ENCODE results near the gene CLCF1. TPM values are rescaled to one million over a fixed set of nuclear protein-coding genes. Genes with fewer than 3 reads are reported as not detected.

CLCF1 gene
- total RNA-seq, 1 donor from 2014 or later: 32.6 TPM

DNA sequence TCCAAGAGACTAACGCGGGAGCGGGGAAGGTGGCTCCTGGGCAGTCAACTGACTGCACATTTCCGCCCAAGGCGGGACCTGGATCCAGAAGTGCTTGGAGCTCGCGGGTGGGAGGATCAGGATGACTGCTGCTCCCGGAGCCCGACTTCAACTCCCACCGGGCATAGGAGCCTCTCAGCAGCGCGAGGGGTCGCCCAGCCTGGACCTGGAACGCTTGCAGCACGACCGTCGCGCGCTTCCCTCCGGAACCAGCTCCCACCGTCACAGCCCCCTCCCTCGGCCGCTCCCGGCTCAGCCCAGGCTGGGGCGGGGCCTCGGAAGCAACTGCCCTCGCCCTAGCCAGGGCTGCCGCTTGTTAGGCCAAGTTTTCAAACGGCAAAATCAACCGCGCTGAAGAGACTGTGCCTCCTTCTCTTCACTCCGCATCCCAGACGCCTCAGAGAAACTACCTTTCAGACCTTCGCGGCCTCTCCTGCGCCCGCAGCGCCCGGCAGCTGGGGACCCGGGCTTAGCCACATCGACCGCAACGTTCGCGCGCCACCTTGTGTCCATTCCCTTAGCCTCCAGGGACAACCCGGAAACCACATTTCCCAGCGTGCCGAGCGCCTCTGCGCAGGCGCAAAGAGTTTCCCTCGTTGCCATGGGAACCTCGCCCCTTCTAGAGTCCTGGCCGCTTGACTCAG is 56.1 kb downstream of the CLCF1 start:
- no peaks in the 10 kb centered on the region for H3K9me3 ChIP-seq
- TF ChIP-seq CTCF (IDR thresholded peaks at IDR 0.05): peak; percentile 94 to 100 (median 97)
- H3K27ac ChIP-seq: peak overlapping the region; percentile 80 to 86
- DNase-seq (ENCODE audit: low spot score in 2 of 2): peak; percentile 83 to 98
- no peaks in the 10 kb centered on the region for H3K27me3 ChIP-seq
- H3K4me1 ChIP-seq: peaks cover 0 to 12% of the 10 kb centered on the region in 2 donors
- intact Hi-C loops (cut with DNase I): loop anchor here (1.0 kb wide), 4 partner anchors 28 to 234 kb away; partner anchors contain the start of genes ANKRD13D and GRK2
- H3K36me3 ChIP-seq: no peaks in the 10 kb centered on the region
- peak overlapping the region; percentile 66 to 83 for H3K4me3 ChIP-seq

DNA sequence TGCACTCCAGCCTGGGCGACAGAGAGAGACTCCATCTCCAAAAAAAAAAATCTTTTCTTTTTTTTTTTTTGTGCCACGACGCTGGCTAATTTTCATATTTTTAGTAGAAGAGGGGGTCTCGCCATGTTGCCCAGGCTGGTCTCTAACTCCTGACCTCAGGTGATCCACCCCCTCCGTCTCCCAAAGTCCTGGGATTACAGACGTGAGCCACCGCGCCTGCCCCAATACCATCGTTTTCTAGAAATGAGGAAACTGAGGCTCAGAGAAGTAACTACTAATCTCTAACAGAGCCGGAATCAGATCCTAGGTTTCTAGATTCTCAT is 56.6 kb downstream of the CLCF1 start:
- peaks cover 0 to under 1% of the 10 kb centered on the region in 2 donors for H3K36me3 ChIP-seq
- H3K9me3 ChIP-seq: no peaks in the 10 kb centered on the region
- TF ChIP-seq CTCF (IDR thresholded peaks at IDR 0.05): no peak
- DNase-seq (ENCODE audit: low spot score in 2 of 2): no peak
- no peaks in the 10 kb centered on the region for H3K27me3 ChIP-seq
- peak overlapping the region; percentile 80 to 86 for H3K27ac ChIP-seq
- intact Hi-C loops (cut with DNase I): loop anchor here (1.0 kb wide), 4 partner anchors 28 to 234 kb away; partner anchors contain the start of genes ANKRD13D and GRK2
- H3K4me3 ChIP-seq: peak overlapping the region; percentile 66 to 83
- peaks cover 0 to 12% of the 10 kb centered on the region in 2 donors for H3K4me1 ChIP-seq

DNA sequence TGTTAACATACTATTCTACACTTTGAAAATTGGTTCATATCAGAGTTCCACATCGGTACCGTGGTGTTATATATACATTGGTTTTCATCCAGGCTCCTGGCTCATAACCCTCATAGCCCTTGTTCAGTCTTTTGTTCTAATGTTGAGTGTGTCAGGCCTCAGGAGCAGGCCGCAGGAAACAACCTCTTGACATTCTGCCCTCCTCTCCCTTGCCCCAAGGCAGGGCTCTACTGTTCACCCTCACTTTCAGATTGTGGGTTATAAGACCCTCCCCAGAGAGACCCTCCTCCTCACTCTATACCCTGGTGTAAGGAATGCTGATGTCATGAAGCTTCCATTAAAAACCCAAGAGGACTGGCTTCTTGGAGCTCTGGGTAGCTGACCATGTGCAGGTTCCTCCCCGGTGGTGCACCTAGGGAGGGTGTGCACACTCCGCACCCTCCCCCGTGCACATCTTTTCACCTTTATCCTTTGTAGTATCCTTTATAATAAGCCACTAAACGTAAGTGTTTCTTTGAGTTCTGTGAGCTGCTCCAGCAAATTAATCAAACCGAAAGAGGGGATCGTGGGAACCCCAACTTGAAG is 58.0 kb downstream of the CLCF1 start:
- H3K4me3 ChIP-seq: no peak overlapping the region
- DNase-seq (ENCODE audit: low spot score in 2 of 2): peak in 1 of 2 donors; percentile 25
- no peaks in the 10 kb centered on the region for H3K27me3 ChIP-seq
- no peak overlapping the region for H3K27ac ChIP-seq
- no peak for TF ChIP-seq CTCF (IDR thresholded peaks at IDR 0.05)
- no peaks in the 10 kb centered on the region for H3K9me3 ChIP-seq
- peaks cover 0 to 12% of the 10 kb centered on the region in 2 donors for H3K4me1 ChIP-seq
- H3K36me3 ChIP-seq: peaks cover 0 to 15% of the 10 kb centered on the region in 2 donors
- intact Hi-C loops (cut with DNase I): no loop called here

GRCh38 chr11:67314218-67314617 is 59.2 kb downstream of the CLCF1 start:
- intact Hi-C loops (cut with DNase I): no loop called here
- Histone ChIP-seq H3K27ac (no peak overlapping the region), H3K9me3 (no peaks in the 10 kb centered on the region), H3K36me3 (peaks cover 12 to 25% of the 10 kb centered on the region in 2 donors), H3K4me3 (no peak overlapping the region), H3K27me3 (no peaks in the 10 kb centered on the region), H3K4me1 (peaks cover 0 to 12% of the 10 kb centered on the region in 2 donors)
- no peak for TF ChIP-seq CTCF (IDR thresholded peaks at IDR 0.05)
- peak in 1 of 2 donors; percentile 46 for DNase-seq (ENCODE audit: low spot score in 2 of 2)

Other genes with a start within 250 kb of the CLCF1 start
- 65.3 TPM for gene GRK2, start 107.1 kb downstream of the CLCF1 start, total RNA-seq
- gene ANKRD13D, start 84.3 kb downstream of the CLCF1 start, total RNA-seq: 54.7 TPM
- 30.9 TPM for gene SSH3, start 70.1 kb downstream of the CLCF1 start, total RNA-seq
- gene POLD4, start 20.1 kb downstream of the CLCF1 start, total RNA-seq: 107 TPM
- 22.6 TPM for gene RAD9A, start 18.4 kb upstream of the CLCF1 start, total RNA-seq
- 113 TPM for gene PPP1CA, start 28.3 kb upstream of the CLCF1 start, total RNA-seq
- gene TBC1D10C, start 30.5 kb upstream of the CLCF1 start, total RNA-seq: 0.64 TPM
- gene CARNS1, start 42.1 kb upstream of the CLCF1 start, total RNA-seq: 6.0 TPM
- gene RPS6KB2, start 54.9 kb upstream of the CLCF1 start, total RNA-seq: 72.3 TPM
- 26.6 TPM for gene PTPRCAP, start 64.1 kb upstream of the CLCF1 start, total RNA-seq
- gene CORO1B, start 69.9 kb upstream of the CLCF1 start, total RNA-seq: 93.4 TPM
- not detected for gene GPR152, start 79.1 kb upstream of the CLCF1 start, total RNA-seq
- gene CABP4, start 81.8 kb upstream of the CLCF1 start, total RNA-seq: not detected
- 189 TPM for gene TMEM134, start 95.7 kb upstream of the CLCF1 start, total RNA-seq
- gene AIP, start 109.4 kb upstream of the CLCF1 start, total RNA-seq: 116 TPM
- 31.8 TPM for gene PITPNM1, start 131.8 kb upstream of the CLCF1 start, total RNA-seq
- 159 TPM for gene CDK2AP2, start 134.6 kb upstream of the CLCF1 start, total RNA-seq
- gene CABP2, start 149.8 kb upstream of the CLCF1 start, total RNA-seq: not detected
- gene GSTP1, start 210.2 kb upstream of the CLCF1 start, total RNA-seq: 1,335 TPM
- 128 TPM for gene NDUFV1, start 233.3 kb upstream of the CLCF1 start, total RNA-seq

All from ascending aorta (tissue), 2 donors.